Stomach smooth muscle (tissue), 2 donors: ENCODE results near the gene SDE2.
"Not testable (repeated sequence)": the region's sequence is repeated elsewhere in the genome, so short reads cannot be mapped to it uniquely, and the experiment has no call there.

ENCODE experiments used
- H3K27ac ChIP-seq: one replicate; pipeline ENCODE4 v1.7.0; 2013; ENCODE audit warnings: mild to moderate bottlenecking, low read length, inconsistent platforms
- H3K27me3 ChIP-seq, 2 donors: one replicate each; pipeline ENCODE4 v1.7.0; 2013; ENCODE audit warnings: low read length in 2 of 2; ENCODE audit not compliant: insufficient read depth in 2 of 2, control insufficient read depth in 1 of 2
- H3K36me3 ChIP-seq, 2 donors: one replicate each; pipeline ENCODE4 v1.7.0; 2013; ENCODE audit warnings: low read length in 2 of 2; ENCODE audit not compliant: control insufficient read depth in 2 of 2, insufficient read depth in 2 of 2
- H3K4me1 ChIP-seq: one replicate; pipeline ENCODE4 v1.7.0; 2013; ENCODE audit warnings: low read length; ENCODE audit not compliant: control insufficient read depth, insufficient read depth
- H3K4me3 ChIP-seq, 2 donors: one replicate each; pipeline ENCODE4 v1.7.0; 2013; ENCODE audit warnings: low read length in 2 of 2
- H3K9ac ChIP-seq, 2 donors: one replicate each; pipeline ENCODE4 v1.7.0; 2013; ENCODE audit warnings: low read length in 2 of 2, mild to moderate bottlenecking in 1 of 2
- H3K9me3 ChIP-seq, 2 donors: one replicate each; pipeline ENCODE4 v1.7.0; 2013; ENCODE audit warnings: low read length in 2 of 2; ENCODE audit not compliant: control insufficient read depth in 2 of 2
- donor health status: healthy.
- donor health status: Pancreatic carcinoma.

Gene SDE2

GRCh38 chr1:225973158-225973557 lies 26.0 kb downstream of the SDE2 start:
- no peak overlapping the region for H3K4me3 ChIP-seq
- H3K36me3 ChIP-seq, result peaks cover 0 to 3% of the 10 kb centered on the region in 2 donors
- no peak overlapping the region for H3K27ac ChIP-seq
- no peaks in the 10 kb centered on the region for H3K27me3 ChIP-seq
- H3K9ac ChIP-seq, result no peak overlapping the region
- H3K4me1 ChIP-seq, result peaks cover 2% of the 10 kb centered on the region
- no peaks in the 10 kb centered on the region for H3K9me3 ChIP-seq

DNA sequence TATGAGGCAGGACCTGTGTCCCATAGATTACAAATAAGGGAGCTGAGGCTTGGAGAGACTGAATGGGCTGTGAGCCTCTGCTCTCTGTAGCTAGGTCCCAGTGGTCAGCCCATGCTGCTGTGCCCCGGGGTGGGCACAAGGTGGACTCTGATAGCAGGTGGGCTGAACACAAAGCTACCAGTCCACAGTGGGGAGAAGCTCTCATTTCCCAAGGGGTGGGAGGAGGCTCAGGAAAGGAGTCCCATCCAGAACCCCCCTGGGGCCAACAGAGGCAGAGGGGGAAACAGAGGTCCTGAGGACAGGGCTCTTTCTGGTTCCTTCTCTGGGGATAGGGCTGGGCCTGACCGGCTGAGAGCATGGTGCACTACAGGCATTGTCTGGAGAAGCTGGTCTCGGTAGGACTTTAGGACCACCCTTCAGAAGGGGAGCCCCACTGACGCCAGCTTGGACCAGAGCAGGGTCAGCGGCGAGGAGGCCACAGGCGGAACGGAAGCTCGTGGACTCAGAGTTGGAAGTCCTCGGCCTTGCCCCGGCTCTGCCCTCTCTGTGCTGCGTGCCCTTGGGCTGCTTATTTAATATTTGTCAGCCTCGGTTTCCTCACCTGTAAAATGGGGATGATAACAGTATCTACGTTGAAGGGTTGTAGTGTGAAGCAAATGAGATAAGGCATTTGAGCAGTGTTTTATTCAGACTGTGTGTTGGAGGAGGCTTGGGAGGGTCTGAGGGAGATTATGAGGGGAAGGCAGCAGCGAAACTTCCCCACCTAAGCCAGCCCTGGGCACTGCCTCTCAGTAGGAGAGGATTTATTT lies 26.6 kb downstream of the SDE2 start:
- H3K4me1 ChIP-seq, result peaks cover 2% of the 10 kb centered on the region
- no peak overlapping the region for H3K4me3 ChIP-seq
- no peak overlapping the region for H3K9ac ChIP-seq
- no peaks in the 10 kb centered on the region for H3K27me3 ChIP-seq
- no peaks in the 10 kb centered on the region for H3K9me3 ChIP-seq
- H3K27ac ChIP-seq, result no peak overlapping the region
- no peaks in the 10 kb centered on the region for H3K36me3 ChIP-seq

DNA sequence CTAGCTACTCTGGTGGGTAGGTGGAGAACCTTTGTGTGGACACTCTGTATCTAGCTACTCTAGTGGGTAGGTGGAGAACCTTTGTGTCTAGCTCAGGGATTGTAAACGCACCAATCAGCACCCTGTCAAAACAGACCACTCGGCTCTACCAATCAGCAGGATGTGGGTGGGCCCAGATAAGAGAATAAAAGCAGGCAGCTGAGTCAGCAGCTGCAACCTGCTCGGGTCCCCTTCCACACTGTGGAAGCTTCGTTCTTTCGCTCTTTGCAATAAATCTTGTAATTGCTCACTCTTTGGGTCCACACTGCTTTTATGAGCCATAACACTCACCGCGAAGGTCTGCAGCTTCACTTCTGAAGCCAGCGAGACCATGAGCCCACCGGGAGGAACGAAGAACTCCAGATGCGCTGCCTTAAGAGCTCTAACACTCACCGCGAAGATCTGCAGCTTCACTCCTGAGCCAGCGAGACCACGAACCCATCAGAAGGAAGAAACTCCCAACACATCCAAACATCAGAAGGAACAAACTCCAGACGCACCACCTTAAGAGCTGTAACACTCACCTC lies 28.5 kb downstream of the SDE2 start:
- H3K4me1 ChIP-seq, H3K27ac ChIP-seq, H3K4me3 ChIP-seq, H3K36me3 ChIP-seq, H3K9ac ChIP-seq, H3K9me3 ChIP-seq, H3K27me3 ChIP-seq: not testable (repeated sequence)

DNA sequence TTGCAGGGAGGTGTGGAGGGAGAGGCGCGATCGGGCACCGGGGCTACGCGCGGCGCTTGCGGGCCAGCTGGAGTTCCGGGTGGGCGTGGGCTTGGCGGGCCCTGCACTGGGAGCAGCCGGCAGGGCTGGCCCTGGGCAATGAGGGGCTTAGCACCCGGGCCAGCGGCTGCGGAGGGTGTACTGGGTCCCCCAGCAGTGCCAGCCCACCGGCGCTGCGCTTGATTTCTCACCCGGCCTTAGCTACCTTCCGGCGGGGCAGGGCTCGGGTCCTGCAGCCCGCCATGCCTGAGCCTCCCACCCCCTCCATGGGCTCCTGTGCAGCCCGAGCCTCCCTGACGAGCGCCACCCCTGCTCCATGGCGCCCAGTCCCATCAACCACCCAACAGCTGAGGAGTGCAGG lies 29.4 kb downstream of the SDE2 start:
- not testable (repeated sequence) for H3K36me3 ChIP-seq, H3K27me3 ChIP-seq, H3K9me3 ChIP-seq, H3K4me1 ChIP-seq, H3K27ac ChIP-seq, H3K4me3 ChIP-seq, H3K9ac ChIP-seq

- H3K36me3 ChIP-seq, result no peaks in the 10 kb centered on the region
- no peak overlapping the region for H3K27ac ChIP-seq
- H3K9me3 ChIP-seq, result no peaks in the 10 kb centered on the region
- H3K4me1 ChIP-seq, result no peaks in the 10 kb centered on the region
- H3K27me3 ChIP-seq, result peaks cover 4 to 5% of the 10 kb centered on the region in 2 donors
- no peak overlapping the region for H3K4me3 ChIP-seq
- no peak overlapping the region for H3K9ac ChIP-seq
Observed at GRCh38 chr1:225965231-225965630, 33.9 kb downstream of the SDE2 start.

DNA sequence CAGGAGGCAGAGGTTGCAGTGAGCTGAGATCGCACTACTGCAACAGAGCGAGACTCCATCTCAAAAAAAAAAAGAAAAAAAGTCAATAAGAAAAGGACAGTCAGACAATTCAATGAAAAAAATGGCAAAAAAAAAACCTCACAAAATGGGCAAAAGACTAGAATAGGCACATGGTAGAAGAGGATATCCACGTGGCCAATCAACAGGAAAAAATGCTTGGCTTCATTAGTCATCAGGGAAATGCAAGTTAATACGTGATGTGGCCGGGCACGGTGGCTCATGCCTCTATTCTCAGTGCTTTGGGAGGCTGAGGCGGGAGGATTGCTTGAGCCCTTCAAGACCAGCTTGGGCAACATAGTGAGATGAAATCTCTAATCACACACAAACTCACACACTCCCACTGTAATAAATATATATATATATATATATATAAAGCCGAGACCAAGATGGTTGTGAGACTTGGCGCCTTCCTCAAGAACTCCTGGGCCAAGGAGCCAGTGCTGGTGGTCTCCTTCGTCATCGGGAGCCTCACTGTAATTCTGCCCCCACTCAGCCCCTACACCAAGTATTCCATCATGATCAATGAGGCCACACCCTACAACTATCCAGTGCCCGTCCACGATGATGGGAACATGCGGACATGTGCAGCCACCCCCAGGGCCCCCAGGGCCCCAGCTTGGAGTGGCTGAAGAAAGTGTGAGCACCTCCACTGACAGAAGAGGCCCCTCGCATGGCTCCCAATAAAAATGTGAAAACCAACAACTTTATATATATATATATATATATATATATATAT lies 35.2 kb downstream of the SDE2 start:
- H3K27ac ChIP-seq, result no peak overlapping the region
- no peaks in the 10 kb centered on the region for H3K4me1 ChIP-seq
- H3K36me3 ChIP-seq, result no peaks in the 10 kb centered on the region
- peaks cover 4 to 5% of the 10 kb centered on the region in 2 donors for H3K27me3 ChIP-seq
- H3K4me3 ChIP-seq, result no peak overlapping the region
- H3K9me3 ChIP-seq, result no peaks in the 10 kb centered on the region
- H3K9ac ChIP-seq, result no peak overlapping the region

DNA sequence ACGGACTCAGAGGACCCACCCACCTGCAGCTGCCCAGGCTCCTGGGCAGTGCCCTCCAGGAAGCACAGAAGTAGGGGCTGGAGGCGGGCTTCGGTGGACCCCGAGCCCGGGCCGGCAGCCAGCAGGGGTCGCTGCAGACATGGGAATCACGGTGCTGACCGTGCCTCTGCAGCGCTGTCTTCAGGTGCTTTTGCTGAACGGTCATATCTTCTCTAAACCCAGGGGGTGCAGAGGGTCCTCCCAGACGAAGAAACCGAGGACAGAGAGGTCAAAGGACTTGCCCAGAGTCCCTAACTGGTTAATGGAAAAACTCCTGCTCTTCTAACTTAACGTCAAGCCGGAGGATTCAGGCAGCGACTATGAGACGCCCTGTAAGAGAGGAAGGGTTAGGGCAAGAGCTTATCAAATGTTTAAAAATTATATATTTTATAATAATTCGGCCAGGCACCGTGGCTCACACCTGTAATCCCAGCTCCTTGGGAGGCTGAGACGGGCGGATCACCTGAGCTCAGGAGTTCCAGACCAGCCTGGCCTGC lies 36.6 kb downstream of the SDE2 start:
- Histone ChIP-seq H3K4me3 (no peak overlapping the region), H3K9ac (no peak overlapping the region), H3K27me3 (peaks cover 4 to 5% of the 10 kb centered on the region in 2 donors), H3K36me3 (no peaks in the 10 kb centered on the region), H3K27ac (no peak overlapping the region), H3K9me3 (no peaks in the 10 kb centered on the region), H3K4me1 (no peaks in the 10 kb centered on the region)

DNA sequence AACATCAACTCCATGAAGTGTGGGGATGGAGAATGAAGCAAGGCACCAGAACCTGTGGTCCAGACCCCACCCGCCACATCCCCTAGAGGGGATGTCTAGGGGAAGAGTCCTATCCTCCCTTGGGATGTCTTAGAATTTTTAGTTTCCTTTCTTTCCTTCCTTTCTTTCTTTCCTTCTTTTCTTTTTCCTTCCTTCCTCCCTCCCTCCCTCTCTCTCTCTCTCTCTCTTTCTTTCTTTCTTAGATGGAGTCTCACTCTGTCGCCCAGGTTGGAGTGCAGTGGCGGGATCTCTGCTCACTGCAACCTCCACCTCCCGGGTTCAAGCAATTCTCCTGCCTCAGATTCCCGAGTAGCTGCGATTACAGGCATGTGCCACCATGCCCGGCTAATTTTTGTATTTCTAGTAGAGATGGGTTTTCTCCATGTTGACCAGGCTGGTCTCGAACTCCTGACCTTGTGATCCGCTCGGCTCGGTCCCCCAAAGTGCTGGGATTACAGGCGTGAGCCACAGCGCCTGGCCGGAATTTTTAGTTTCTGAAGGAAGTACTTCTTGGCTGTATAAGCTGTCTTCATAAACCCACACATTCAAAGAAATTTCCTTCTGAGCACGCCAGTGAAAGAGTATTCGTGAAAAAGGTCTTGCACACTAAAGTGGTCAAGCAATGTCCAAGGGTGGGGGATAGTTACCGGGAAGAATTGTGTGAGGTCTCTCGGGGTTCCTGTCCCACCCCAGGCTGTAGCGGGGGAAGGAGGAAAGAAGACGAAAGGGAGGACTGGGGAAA lies 37.3 kb downstream of the SDE2 start:
- H3K9me3 ChIP-seq, result no peaks in the 10 kb centered on the region
- H3K9ac ChIP-seq, result no peak overlapping the region
- H3K27me3 ChIP-seq, result peaks cover 4 to 5% of the 10 kb centered on the region in 2 donors
- H3K4me1 ChIP-seq, result no peaks in the 10 kb centered on the region
- H3K27ac ChIP-seq, result no peak overlapping the region
- no peak overlapping the region for H3K4me3 ChIP-seq
- no peaks in the 10 kb centered on the region for H3K36me3 ChIP-seq

DNA sequence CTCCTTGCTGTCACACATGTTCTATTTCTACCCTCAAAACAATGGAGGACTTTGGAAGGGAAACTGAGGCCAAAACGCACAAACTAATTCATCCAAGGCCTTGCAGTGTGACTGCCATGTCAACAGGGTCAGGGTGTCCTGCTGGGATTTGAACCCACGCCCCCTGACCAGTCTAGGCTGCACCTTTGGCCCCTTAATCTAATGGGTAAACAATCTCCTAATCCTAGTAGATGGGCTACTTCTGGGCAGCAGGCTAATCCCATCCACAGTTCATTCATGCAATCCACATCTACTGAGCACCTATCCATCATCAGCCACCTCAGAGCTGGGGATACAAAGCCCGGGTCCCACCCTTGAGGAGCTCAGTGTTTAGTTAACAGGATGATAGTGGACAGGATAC lies 41.1 kb downstream of the SDE2 start:
- no peaks in the 10 kb centered on the region for H3K36me3 ChIP-seq
- no peaks in the 10 kb centered on the region for H3K9me3 ChIP-seq
- H3K27ac ChIP-seq, result no peak overlapping the region
- H3K4me3 ChIP-seq, result no peak overlapping the region
- peaks cover 5% of the 10 kb centered on the region in 2 donors for H3K27me3 ChIP-seq
- H3K4me1 ChIP-seq, result no peaks in the 10 kb centered on the region
- no peak overlapping the region for H3K9ac ChIP-seq

DNA sequence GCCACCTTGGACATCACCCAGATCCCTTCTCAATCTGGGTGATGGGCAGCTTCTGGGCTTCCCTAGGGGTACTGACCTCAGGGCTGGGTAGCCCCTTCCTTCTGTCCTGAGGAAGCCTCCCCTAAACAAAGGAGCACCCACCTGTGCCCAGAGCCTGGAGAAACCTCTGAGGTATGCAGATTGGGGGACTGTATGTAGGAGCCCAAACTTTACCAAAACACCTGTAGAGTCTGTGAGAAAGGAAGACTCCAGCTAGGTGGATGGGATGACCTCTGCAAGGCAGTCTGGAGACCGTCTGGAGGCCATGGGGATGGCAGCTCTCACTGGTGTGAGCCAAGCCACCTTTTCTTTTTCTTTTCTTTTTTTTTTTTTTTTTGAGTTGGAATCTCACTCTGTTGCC lies 44.4 kb downstream of the SDE2 start:
- Histone ChIP-seq H3K4me3 (no peak overlapping the region), H3K27me3 (peaks cover 4% of the 10 kb centered on the region in 2 donors), H3K27ac (no peak overlapping the region), H3K36me3 (no peaks in the 10 kb centered on the region), H3K4me1 (no peaks in the 10 kb centered on the region), H3K9me3 (no peaks in the 10 kb centered on the region), H3K9ac (no peak overlapping the region)
